Heart left ventricle (tissue), 16 donors: ENCODE results near the gene NCL. TPM values are rescaled to one million over a fixed set of nuclear protein-coding genes. Genes with fewer than 3 reads are reported as not detected.

Experiments used
- ATAC-seq, 4 donors: fragments of 200-7000 bp; cut with Tn5 transposase; one replicate each; pipeline ENCODE4 v1.9.1; 2020 to 2022; ENCODE audit warnings: moderate library complexity in 4 of 4, mild to moderate bottlenecking in 3 of 4, moderate number of reproducible peaks in 1 of 4
- DNase-seq, 5 donors: peaks; one replicate each; pipeline ENCODE4 v3.0.0-alpha.2; 2020
- H3K27ac ChIP-seq, 12 donors: fragments of 200-600 bp; sonication (generic) in 4 of 12; one replicate each; pipeline versions ENCODE4 v1.5.0 to v1.8.0; 2016 to 2022; ENCODE audit warnings: mild to moderate bottlenecking in 2 of 12
- H3K27me3 ChIP-seq, 9 donors: fragments of 200-600 bp; sonication (generic) in 2 of 9; one replicate each; pipeline versions ENCODE4 v1.5.1 to v1.8.0; 2016 to 2022; ENCODE audit warnings: mild to moderate bottlenecking in 3 of 9
- H3K36me3 ChIP-seq, 9 donors: fragments of 200-600 bp; sonication (generic) in 2 of 9; one replicate each; pipeline versions ENCODE4 v1.5.0 to v1.8.0; 2018 to 2022; ENCODE audit warnings: mild to moderate bottlenecking in 2 of 9
- H3K4me1 ChIP-seq, 12 donors: fragments of 200-600 bp; sonication (generic) in 4 of 12; one replicate each; pipeline versions ENCODE4 v1.5.0 to v1.8.0; 2016 to 2022; ENCODE audit warnings: mild to moderate bottlenecking in 3 of 12
- H3K4me3 ChIP-seq, 12 donors: fragments of 200-600 bp; sonication (generic) in 4 of 12; one replicate each; pipeline versions ENCODE4 v1.5.0 to v1.8.0; 2017 to 2022; ENCODE audit warnings: mild to moderate bottlenecking in 9 of 12, moderate library complexity in 4 of 12
- H3K9me3 ChIP-seq, 12 donors: fragments of 200-600 bp; sonication (generic) in 4 of 12; one replicate each; pipeline versions ENCODE4 v1.5.0 to v1.8.0; 2016 to 2022; ENCODE audit warnings: mild to moderate bottlenecking in 1 of 12
- POLR2A ChIP-seq, 2 donors: fragments of 450-650 bp; IDR thresholded peaks; one replicate each; pipeline ENCODE4 v1.6.1; 2017; ENCODE audit warnings: antibody characterized with exemption in 2 of 2, mild to moderate bottlenecking in 2 of 2, moderate library complexity in 2 of 2
- WGBS, 4 donors: extraction: QIAGEN DNeasy Blood & Tissue Kit in 2 of 4; methylation state at CpG; one replicate each; pipeline versions ENCODE4 v1.1.5 to v1.1.7; 2013 to 2018; 5-methylcytosine and 5-hydroxymethylcytosine counted together
- intact Hi-C, 10 donors: fragments of 100-400 bp; cut with DNase I; formaldehyde crosslinking; loops; one replicate each; pipeline versions ENCODE4 v1.11.1 to v1.14.2; 2022
- polyA plus RNA-seq, 2 donors: library from polyadenylated mRNA; stranded (reverse); fragments of 200-250 nt; gene quantifications; one replicate each; pipeline ENCODE4 v1.2.3, GENCODE V29; 2013
- total RNA-seq, 9 donors: library from RNA; depleted of rRNA in 2 of 9; stranded (reverse); fragments of >200 nt in 2 of 9; fragmentation: NEBNext Ultra II Directional in 3 of 9; extraction: Animal tissue kit (Norgen Biotek cat#: 25700) in 3 of 9; gene quantifications; one replicate each; pipeline versions ENCODE4 v1.1.0 to v1.2.4, GENCODE V29; 2016 to 2023
- TF ChIP-seq, protein P1 (sequence below), 12 donors: fragments of 200-600 bp; sonication (generic) in 4 of 12; IDR thresholded peaks; one replicate each; pipeline versions ENCODE4 v1.5.0 to v1.8.0; 2018 to 2022; ENCODE audit warnings: antibody characterized with exemption in 12 of 12, mild to moderate bottlenecking in 5 of 12
- donor health status: ischemic (EF 13 %, LVEDD 7.1; RV severe dilation, severe dysfunction).
- donor health status: healthy with polysubstance abuse.
- donor health status: DM: no; HTN: yes; CAD: no.
- donor health status: DM: no; HTN: no; CAD: no.
- donor health status: ischemic (EF 25% LVEDD 6.9; RV normal size, moderate dysfunction).
- donor health status: ischemic (EF 25% LVEDD 5.7; RV mildly dilated, moderate dysfunction).
- donor health status: healthy.
- donor health status: DM: yes; HTN: yes; CAD: no.
- donor health status: ischemic (EF 35%, LVEDD 5.7; RV mildly dilated, moderate dysfunction).
- donor health status: nonischemic (EF 11% LVEDD 7.7; RV severe dilation, severe dysfunction).
- donor health status: DM: yes; HTN: yes; CAD: no.
- donor health status: PGD.
- donor health status: ischemic (EF 29% LVEDD 5.4; RV normal size, mild dysfunction).
- donor health status: nonischemic (EF 23%, LVEDD 6.1; RV moderate dilation, normal function).

Gene NCL
- total and polyA plus RNA-seq, 11 donors = 60.9 to 352 (median 274) TPM

DNA sequence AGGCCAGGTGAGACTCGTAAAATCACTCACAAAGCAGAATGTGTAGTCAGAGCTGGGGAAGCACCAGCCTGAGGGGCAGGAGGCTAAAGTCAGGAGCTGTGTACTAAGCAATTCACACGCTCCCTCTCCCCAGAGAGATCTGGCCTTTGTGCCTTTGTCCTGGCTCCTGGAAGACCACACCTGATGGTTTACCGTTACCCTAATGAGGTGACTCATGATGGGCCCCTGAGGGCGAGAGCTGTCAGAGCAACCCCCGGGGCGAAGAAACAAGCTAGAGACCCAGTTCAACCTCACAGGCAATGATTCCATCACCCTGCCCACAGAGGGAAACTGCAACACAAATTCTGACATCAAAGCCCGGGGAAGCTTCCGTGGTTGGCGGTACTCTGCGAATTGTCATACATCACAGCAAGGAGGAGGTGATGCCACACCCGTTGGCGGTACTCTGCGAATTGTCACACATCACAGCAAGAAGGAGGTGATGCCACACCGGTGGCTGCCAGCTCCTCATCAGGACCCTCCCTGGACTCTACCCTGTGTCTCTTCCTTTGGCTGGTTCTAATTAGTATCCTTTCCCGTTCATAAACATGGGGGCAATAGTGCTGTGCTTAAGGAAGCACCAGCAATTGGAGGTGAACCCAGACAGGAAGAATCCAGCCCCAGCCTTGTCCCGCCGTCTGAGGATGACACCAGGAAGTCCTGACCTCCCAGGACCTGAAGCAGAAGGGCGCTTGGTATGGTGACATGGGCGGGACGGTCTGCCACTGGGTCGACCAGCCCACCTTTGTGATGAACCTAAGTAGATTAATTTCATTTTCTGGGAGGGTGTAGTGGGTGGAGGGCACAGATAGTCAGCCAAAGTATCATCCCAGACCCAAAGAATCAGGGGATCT is 38.2 kb downstream of the NCL start:
- Histone ChIP-seq H3K9me3 (no peaks in the 10 kb centered on the region), H3K4me3 (no peak overlapping the region), H3K4me1 (no peaks in the 10 kb centered on the region), H3K27me3 (no peaks in the 10 kb centered on the region), H3K27ac (no peak overlapping the region), H3K36me3 (no peaks in the 10 kb centered on the region)
- WGBS, 4 donors = 72 to 80% (median 75%) methylated on average over 20 to 21 of the region's 21 CpGs
- TF ChIP-seq, protein P1, sequence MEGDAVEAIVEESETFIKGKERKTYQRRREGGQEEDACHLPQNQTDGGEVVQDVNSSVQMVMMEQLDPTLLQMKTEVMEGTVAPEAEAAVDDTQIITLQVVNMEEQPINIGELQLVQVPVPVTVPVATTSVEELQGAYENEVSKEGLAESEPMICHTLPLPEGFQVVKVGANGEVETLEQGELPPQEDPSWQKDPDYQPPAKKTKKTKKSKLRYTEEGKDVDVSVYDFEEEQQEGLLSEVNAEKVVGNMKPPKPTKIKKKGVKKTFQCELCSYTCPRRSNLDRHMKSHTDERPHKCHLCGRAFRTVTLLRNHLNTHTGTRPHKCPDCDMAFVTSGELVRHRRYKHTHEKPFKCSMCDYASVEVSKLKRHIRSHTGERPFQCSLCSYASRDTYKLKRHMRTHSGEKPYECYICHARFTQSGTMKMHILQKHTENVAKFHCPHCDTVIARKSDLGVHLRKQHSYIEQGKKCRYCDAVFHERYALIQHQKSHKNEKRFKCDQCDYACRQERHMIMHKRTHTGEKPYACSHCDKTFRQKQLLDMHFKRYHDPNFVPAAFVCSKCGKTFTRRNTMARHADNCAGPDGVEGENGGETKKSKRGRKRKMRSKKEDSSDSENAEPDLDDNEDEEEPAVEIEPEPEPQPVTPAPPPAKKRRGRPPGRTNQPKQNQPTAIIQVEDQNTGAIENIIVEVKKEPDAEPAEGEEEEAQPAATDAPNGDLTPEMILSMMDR (IDR thresholded peaks at IDR 0.05) = no peak
- TF ChIP-seq POLR2A (IDR thresholded peaks at IDR 0.05) = no peak
- intact Hi-C loops = no loop called here
- DNase-seq (no peak), ATAC-seq (no peak)

DNA sequence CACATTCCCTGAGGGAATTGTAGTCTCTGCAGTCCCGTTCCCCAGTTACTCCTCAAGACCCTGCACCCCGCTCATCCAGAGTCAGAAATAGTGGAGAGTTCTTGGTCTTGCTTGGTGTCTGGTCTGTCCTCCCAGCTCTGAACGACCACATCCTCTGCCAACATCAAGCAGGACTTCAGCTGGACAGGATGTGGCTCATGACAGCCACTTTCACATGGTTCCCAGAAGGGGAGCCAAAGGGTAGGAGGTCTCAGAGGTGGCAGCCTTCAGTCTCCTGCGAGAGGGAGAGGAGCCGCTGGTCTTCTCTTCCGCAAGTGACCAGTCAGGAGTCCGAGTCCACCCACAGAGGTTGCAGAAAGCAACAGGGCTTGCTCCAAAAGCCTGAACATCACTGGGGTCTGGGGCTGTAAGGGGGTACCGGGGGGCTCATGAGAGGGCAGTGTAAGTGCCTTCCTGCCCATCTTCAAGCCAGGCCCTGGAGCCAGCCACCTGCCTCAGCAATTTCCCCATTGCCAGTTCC is 38.9 kb downstream of the NCL start:
- DNase-seq = no peak
- intact Hi-C loops = no loop called here
- Histone ChIP-seq H3K36me3 (no peaks in the 10 kb centered on the region), H3K4me1 (no peaks in the 10 kb centered on the region), H3K27ac (no peak overlapping the region), H3K27me3 (no peaks in the 10 kb centered on the region), H3K9me3 (no peaks in the 10 kb centered on the region), H3K4me3 (no peak overlapping the region)
- 50 to 65% (median 59%) methylated on average over 6 to 8 of the region's 8 CpGs for WGBS, 4 donors
- no peak for ATAC-seq
- no peak for TF ChIP-seq POLR2A (IDR thresholded peaks at IDR 0.05)
- TF ChIP-seq, protein P1 (IDR thresholded peaks at IDR 0.05) = no peak

DNA sequence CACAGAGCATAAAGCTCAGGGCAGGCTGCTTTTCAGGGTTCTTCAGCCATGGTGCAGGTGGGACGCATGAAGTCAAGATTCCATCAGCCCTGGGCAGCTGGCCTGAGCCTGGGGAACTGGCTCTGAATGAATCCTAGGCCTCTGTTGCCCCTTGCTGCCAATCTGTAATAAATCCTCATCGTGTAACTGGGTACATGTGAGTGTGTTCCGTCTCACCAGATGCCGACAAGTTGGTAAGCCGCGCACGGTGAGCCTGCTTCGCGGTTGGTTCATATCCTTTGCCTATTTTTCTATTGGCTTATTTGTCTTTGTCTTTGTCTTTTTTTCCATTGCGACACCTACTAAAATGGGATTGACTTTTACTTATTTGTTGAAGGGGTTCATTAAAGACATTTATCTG is 41.1 kb downstream of the NCL start:
- no peaks in the 10 kb centered on the region for H3K27me3 ChIP-seq
- H3K36me3 ChIP-seq = no peaks in the 10 kb centered on the region
- intact Hi-C loops = no loop called here
- no peaks in the 10 kb centered on the region for H3K9me3 ChIP-seq
- ATAC-seq (no peak), DNase-seq (no peak)
- H3K4me1 ChIP-seq = no peaks in the 10 kb centered on the region
- TF ChIP-seq, protein P1 (IDR thresholded peaks at IDR 0.05) = no peak
- no peak for TF ChIP-seq POLR2A (IDR thresholded peaks at IDR 0.05)
- WGBS, 4 donors = 87 to 96% (median 93%) methylated on average over 10 of the region's 10 CpGs
- H3K27ac ChIP-seq = no peak overlapping the region
- no peak overlapping the region for H3K4me3 ChIP-seq

DNA sequence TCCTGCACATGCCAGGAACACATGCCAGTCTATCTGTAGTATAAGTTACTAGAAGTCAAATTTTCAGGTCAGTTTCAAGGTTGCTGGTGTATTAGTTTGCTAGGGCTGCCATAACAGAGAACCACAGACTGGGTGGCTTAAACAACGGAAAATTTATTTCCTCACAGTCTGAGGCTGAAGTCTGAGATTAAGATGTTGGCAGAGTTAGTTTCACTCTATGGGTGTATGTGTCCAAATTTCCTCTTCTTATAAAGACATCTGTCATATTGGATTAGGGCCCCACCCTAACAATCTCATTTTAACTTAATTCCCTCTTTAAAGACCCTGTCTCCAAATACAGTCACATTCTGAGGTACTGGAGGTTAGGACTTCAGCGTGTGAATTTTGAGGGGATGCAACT is 42.2 kb downstream of the NCL start:
- Histone ChIP-seq H3K4me1 (no peaks in the 10 kb centered on the region), H3K9me3 (no peaks in the 10 kb centered on the region), H3K36me3 (no peaks in the 10 kb centered on the region), H3K27me3 (no peaks in the 10 kb centered on the region), H3K27ac (no peak overlapping the region), H3K4me3 (no peak overlapping the region)
- intact Hi-C loops = no loop called here
- ATAC-seq = no peak
- DNase-seq = no peak
- 75 to 87% (median 84%) methylated on average over 2 of the region's 2 CpGs for WGBS, 4 donors
- TF ChIP-seq, protein P1 (IDR thresholded peaks at IDR 0.05) = no peak
- no peak for TF ChIP-seq POLR2A (IDR thresholded peaks at IDR 0.05)
